Mesenchymal stem cell (in vitro differentiated cells and primary cell): ENCODE results near the gene TEAD1.

Experiments
- DNase-seq: peaks from one replicate; pipeline ENCODE4 v3.0.0-alpha.2; 2013
- H2AFZ ChIP-seq: one replicate; pipeline ENCODE4 v1.6.1; 2013; ENCODE audit warnings: low read depth, mild to moderate bottlenecking, control low read depth, inconsistent platforms, low read length, moderate library complexity
- H2AK5ac ChIP-seq: 2 replicates; pipeline ENCODE4 v1.6.1; 2013; ENCODE audit warnings: low read length, moderate library complexity, mild to moderate bottlenecking, inconsistent platforms; ENCODE audit not compliant: severe bottlenecking
- H2BK120ac ChIP-seq: one replicate; pipeline ENCODE4 v1.6.1; 2013; ENCODE audit warnings: low read depth, mild to moderate bottlenecking, inconsistent platforms, low read length, moderate library complexity
- H2BK12ac ChIP-seq, 2 experiments: one replicate each; pipeline ENCODE4 v1.6.1; 2013; ENCODE audit warnings: inconsistent platforms in 2 of 2, low read length in 2 of 2, mild to moderate bottlenecking in 2 of 2, moderate library complexity in 2 of 2, control low read depth in 1 of 2
- H2BK15ac ChIP-seq: one replicate; pipeline ENCODE4 v1.6.1; 2013; ENCODE audit warnings: mild to moderate bottlenecking, low read depth, inconsistent platforms; ENCODE audit not compliant: poor library complexity, severe bottlenecking
- H2BK5ac ChIP-seq: 2 replicates; pipeline ENCODE4 v1.6.1; 2013; ENCODE audit warnings: low read depth, mild to moderate bottlenecking, low read length, control low read depth, inconsistent platforms; ENCODE audit not compliant: poor library complexity, severe bottlenecking
- H3K14ac ChIP-seq, 2 experiments: one replicate each; pipeline ENCODE4 v1.6.1; 2013; ENCODE audit warnings: inconsistent platforms in 2 of 2, low read length in 2 of 2, control low read depth in 1 of 2, mild to moderate bottlenecking in 1 of 2, moderate library complexity in 1 of 2
- H3K18ac ChIP-seq, 2 experiments: one replicate each; pipeline ENCODE4 v1.6.1; 2013; ENCODE audit warnings: inconsistent platforms in 2 of 2, low read length in 2 of 2, control low read depth in 1 of 2, low read depth in 1 of 2, mild to moderate bottlenecking in 1 of 2
- H3K23ac ChIP-seq, 2 experiments: one replicate each; pipeline ENCODE4 v1.6.1; 2013; ENCODE audit warnings: inconsistent platforms in 2 of 2, low read length in 2 of 2, mild to moderate bottlenecking in 2 of 2, moderate library complexity in 2 of 2, control low read depth in 1 of 2
- H3K27ac ChIP-seq: 2 replicates; pipeline ENCODE4 v1.5.1; 2013; ENCODE audit warnings: mild to moderate bottlenecking, moderate library complexity, low read length, control low read depth, inconsistent platforms; ENCODE audit not compliant: poor library complexity, severe bottlenecking
- H3K27me3 ChIP-seq, 2 experiments: 2 replicates each; pipeline versions ENCODE4 v1.6.1 to v1.7.0; 2013; ENCODE audit warnings: low read length in 2 of 2, mild to moderate bottlenecking in 2 of 2, moderate library complexity in 2 of 2, control low read depth in 1 of 2, inconsistent platforms in 1 of 2; ENCODE audit not compliant: control insufficient read depth in 1 of 2, insufficient read depth in 1 of 2
- H3K36me3 ChIP-seq, 2 experiments: 2 replicates each; pipeline versions ENCODE4 v1.6.1 to v1.7.0; 2013; ENCODE audit warnings: low read length in 2 of 2, control low read depth in 1 of 2, inconsistent platforms in 1 of 2, low read depth in 1 of 2, mild to moderate bottlenecking in 1 of 2; ENCODE audit not compliant: insufficient read depth in 2 of 2, control insufficient read depth in 1 of 2
- H3K4ac ChIP-seq, 2 experiments: one replicate each; pipeline ENCODE4 v1.6.1; 2013; ENCODE audit warnings: inconsistent platforms in 2 of 2, low read length in 2 of 2, mild to moderate bottlenecking in 2 of 2, moderate library complexity in 2 of 2, control low read depth in 1 of 2, low read depth in 1 of 2
- H3K4me1 ChIP-seq: 2 replicates; pipeline ENCODE4 v1.6.1; 2013; ENCODE audit warnings: low read depth, low read length, control low read depth; ENCODE audit not compliant: control insufficient read depth, insufficient read depth
- H3K4me2 ChIP-seq: 2 replicates; pipeline ENCODE4 v1.6.1; 2013; ENCODE audit warnings: low read length, mild to moderate bottlenecking, inconsistent platforms; ENCODE audit not compliant: poor library complexity, severe bottlenecking
- H3K4me3 ChIP-seq, 2 experiments: 2 replicates each; pipeline versions ENCODE4 v1.5.1 to v1.7.0; 2013; ENCODE audit warnings: low read length in 2 of 2, mild to moderate bottlenecking in 2 of 2, control low read depth in 1 of 2, low read depth in 1 of 2; ENCODE audit not compliant: insufficient read depth in 1 of 2
- H3K79me1 ChIP-seq: replicated peaks from 2 replicates; pipeline ENCODE4 v1.6.1; 2013; ENCODE audit warnings: mild to moderate bottlenecking, control low read depth, low read length, inconsistent platforms; ENCODE audit not compliant: poor library complexity, severe bottlenecking
- H3K9ac ChIP-seq: 2 replicates; pipeline ENCODE4 v1.7.0; 2013; ENCODE audit warnings: mild to moderate bottlenecking, low read length, moderate library complexity
- H3K9me3 ChIP-seq: 2 replicates; pipeline ENCODE4 v1.7.0; 2013; ENCODE audit warnings: mild to moderate bottlenecking, low read length; ENCODE audit not compliant: control insufficient read depth
- H4K8ac ChIP-seq: one replicate; pipeline ENCODE4 v1.6.1; 2013; ENCODE audit warnings: inconsistent platforms, mild to moderate bottlenecking, low read length, moderate library complexity
- H4K91ac ChIP-seq: one replicate; pipeline ENCODE4 v1.6.1; 2013; ENCODE audit warnings: mild to moderate bottlenecking, low read length, inconsistent platforms
- WGBS: methylation state at CpG from one replicate; pipeline ENCODE4 v1.1.7; 2013; ENCODE audit warnings: mixed read lengths; 5-methylcytosine and 5-hydroxymethylcytosine counted together

TEAD1 gene

GRCh38 chr11:12963792-12964536, 289.7 kb downstream of the TEAD1 start:
- no peak overlapping the region for H3K14ac ChIP-seq
- H3K36me3 ChIP-seq, result no peaks in the 10 kb centered on the region
- no peak overlapping the region for H2BK12ac ChIP-seq
- H3K27ac ChIP-seq, result no peak overlapping the region
- no peaks in the 10 kb centered on the region for H3K9me3 ChIP-seq
- H2BK5ac ChIP-seq, result no peak overlapping the region
- H3K79me1 ChIP-seq, result no peaks in the 10 kb centered on the region
- no peak overlapping the region for H3K23ac ChIP-seq
- no peak overlapping the region for H3K9ac ChIP-seq
- H3K4me2 ChIP-seq, result no peak overlapping the region
- H4K91ac ChIP-seq, result no peak overlapping the region
- DNase-seq, result peak; percentile 65
- no peak overlapping the region for H3K4me3 ChIP-seq
- H3K4ac ChIP-seq, result no peak overlapping the region
- peak overlapping the region; percentile 82 for H2AK5ac ChIP-seq
- H2BK15ac ChIP-seq, result no peak overlapping the region
- no peak overlapping the region for H2BK120ac ChIP-seq
- H2AFZ ChIP-seq, result no peak overlapping the region
- H4K8ac ChIP-seq, result no peak overlapping the region
- peaks cover 9% of the 10 kb centered on the region for H3K4me1 ChIP-seq
- 28% methylated on average over 13 of the region's 13 CpGs for WGBS
- H3K27me3 ChIP-seq, result peaks cover 0 to 38% of the 10 kb centered on the region in 2 experiments
- H3K18ac ChIP-seq, result no peak overlapping the region

- no peak overlapping the region for H2AFZ ChIP-seq
- H3K14ac ChIP-seq, result no peak overlapping the region
- no peak overlapping the region for H2BK5ac ChIP-seq
- no peak overlapping the region for H3K18ac ChIP-seq
- H2AK5ac ChIP-seq, result no peak overlapping the region
- WGBS, result 85% methylated on average over 7 of the region's 7 CpGs
- H4K8ac ChIP-seq, result no peak overlapping the region
- no peak overlapping the region for H3K4me3 ChIP-seq
- H2BK15ac ChIP-seq, result no peak overlapping the region
- H3K9me3 ChIP-seq, result no peaks in the 10 kb centered on the region
- no peak for DNase-seq
- no peak overlapping the region for H3K27ac ChIP-seq
- no peak overlapping the region for H3K4ac ChIP-seq
- H4K91ac ChIP-seq, result no peak overlapping the region
- no peak overlapping the region for H3K23ac ChIP-seq
- peaks cover 11% of the 10 kb centered on the region for H3K4me1 ChIP-seq
- H3K79me1 ChIP-seq, result no peaks in the 10 kb centered on the region
- no peaks in the 10 kb centered on the region for H3K36me3 ChIP-seq
- H3K27me3 ChIP-seq, result peaks cover 0 to 38% of the 10 kb centered on the region in 2 experiments
- no peak overlapping the region for H3K9ac ChIP-seq
- no peak overlapping the region for H2BK12ac ChIP-seq
- no peak overlapping the region for H3K4me2 ChIP-seq
- H2BK120ac ChIP-seq, result no peak overlapping the region
Observed at GRCh38 chr11:12964650-12965049, 290.4 kb downstream of the TEAD1 start.

- no peak for DNase-seq
- 86% methylated on average over 5 of the region's 5 CpGs for WGBS
Observed at GRCh38 chr11:12966002-12966401, 291.8 kb downstream of the TEAD1 start.

GRCh38 chr11:12968101-12968500, 293.9 kb downstream of the TEAD1 start:
- H3K18ac ChIP-seq, result no peak overlapping the region
- WGBS, result 61% methylated on average over 1 of the region's 1 CpG
- H3K4ac ChIP-seq, result no peak overlapping the region
- H3K14ac ChIP-seq, result no peak overlapping the region
- no peak for DNase-seq
- H3K79me1 ChIP-seq, result no peaks in the 10 kb centered on the region
- no peaks in the 10 kb centered on the region for H3K36me3 ChIP-seq
- no peak overlapping the region for H2BK12ac ChIP-seq
- H3K4me1 ChIP-seq, result peaks cover 11% of the 10 kb centered on the region
- H2BK15ac ChIP-seq, result no peak overlapping the region
- H3K4me2 ChIP-seq, result no peak overlapping the region
- no peak overlapping the region for H3K23ac ChIP-seq
- H4K91ac ChIP-seq, result no peak overlapping the region
- H2BK120ac ChIP-seq, result no peak overlapping the region
- H2AFZ ChIP-seq, result no peak overlapping the region
- H3K4me3 ChIP-seq, result no peak overlapping the region
- H3K27me3 ChIP-seq, result peaks cover 0 to 40% of the 10 kb centered on the region in 2 experiments
- peak overlapping the region; percentile 57 for H3K27ac ChIP-seq
- peak overlapping the region; percentile 60 for H2AK5ac ChIP-seq
- no peak overlapping the region for H2BK5ac ChIP-seq
- H3K9ac ChIP-seq, result no peak overlapping the region
- no peaks in the 10 kb centered on the region for H3K9me3 ChIP-seq
- no peak overlapping the region for H4K8ac ChIP-seq

More at GRCh38 chr11:12966002-12966401, 291.8 kb downstream of the TEAD1 start:
- Histone ChIP-seq H2BK120ac (no peak overlapping the region), H3K4ac (no peak overlapping the region), H3K4me2 (no peak overlapping the region), H2BK15ac (no peak overlapping the region), H3K9ac (no peak overlapping the region), H2BK12ac (no peak overlapping the region), H3K14ac (no peak overlapping the region), H2AK5ac (peak overlapping the region; percentile 73), H2BK5ac (no peak overlapping the region), H3K36me3 (no peaks in the 10 kb centered on the region), H3K4me3 (no peak overlapping the region), H3K23ac (no peak overlapping the region), H3K4me1 (peaks cover 11% of the 10 kb centered on the region), H3K18ac (no peak overlapping the region), H4K8ac (no peak overlapping the region), H3K9me3 (no peaks in the 10 kb centered on the region), H2AFZ (no peak overlapping the region), H3K79me1 (no peaks in the 10 kb centered on the region), H3K27me3 (peaks cover 0 to 43% of the 10 kb centered on the region in 2 experiments), H4K91ac (no peak overlapping the region), H3K27ac (no peak overlapping the region)
